H9 (cell line): ENCODE data around the gene CLOCK. TPM values are rescaled to one million over a fixed set of nuclear protein-coding genes. Genes with fewer than 3 reads are reported as not detected.

Experiments used
- DNase-seq: peaks from one replicate; pipeline ENCODE4 v3.0.0-alpha.2; 2017
- H2AFZ ChIP-seq: one replicate; pipeline ENCODE4 v1.6.1; 2013; ENCODE audit warnings: mild to moderate bottlenecking, low read length, control low read depth, moderate library complexity
- H2AK5ac ChIP-seq: 2 replicates; pipeline ENCODE4 v1.6.1; 2013; ENCODE audit warnings: low read length, control low read depth, mixed read lengths; ENCODE audit not compliant: insufficient read length
- H2BK120ac ChIP-seq: one replicate; pipeline ENCODE4 v1.6.1; 2013; ENCODE audit warnings: low read depth, mild to moderate bottlenecking, low read length, control low read depth, inconsistent platforms; ENCODE audit not compliant: poor library complexity, severe bottlenecking
- H2BK12ac ChIP-seq: 2 replicates; pipeline ENCODE4 v1.6.1; 2013; ENCODE audit warnings: low read length, control low read depth, mixed read lengths, low read depth; ENCODE audit not compliant: insufficient read length
- H2BK15ac ChIP-seq: 2 replicates; pipeline ENCODE4 v1.6.1; 2013; ENCODE audit warnings: low read depth, low read length, control low read depth
- H2BK20ac ChIP-seq: one replicate; pipeline ENCODE4 v1.6.1; 2013; ENCODE audit warnings: low read depth, mild to moderate bottlenecking, low read length, control low read depth, inconsistent platforms; ENCODE audit not compliant: poor library complexity, severe bottlenecking
- H2BK5ac ChIP-seq: 2 replicates; pipeline ENCODE4 v1.6.1; 2013; ENCODE audit warnings: low read length, control low read depth, mixed read lengths; ENCODE audit not compliant: insufficient read length
- H3K14ac ChIP-seq: 2 replicates; pipeline ENCODE4 v1.6.1; 2013; ENCODE audit warnings: low read length, control low read depth; ENCODE audit not compliant: insufficient read depth
- H3K18ac ChIP-seq: 2 replicates; pipeline ENCODE4 v1.6.1; 2013; ENCODE audit warnings: low read depth, mild to moderate bottlenecking, mixed read lengths, low read length, control low read depth; ENCODE audit not compliant: insufficient read length
- H3K23ac ChIP-seq: 2 replicates; pipeline ENCODE4 v1.6.1; 2013; ENCODE audit warnings: low read length, control low read depth, mixed read lengths, low read depth; ENCODE audit not compliant: insufficient read length
- H3K23me2 ChIP-seq: 2 replicates; pipeline ENCODE4 v1.6.1; 2013; ENCODE audit warnings: low read depth, mild to moderate bottlenecking, mixed read lengths, low read length, control low read depth; ENCODE audit not compliant: insufficient read length, poor library complexity, severe bottlenecking
- H3K27ac ChIP-seq: 2 replicates; pipeline ENCODE4 v1.5.1; 2013; ENCODE audit warnings: low read length, control low read depth, mixed read lengths, low read depth; ENCODE audit not compliant: insufficient read length
- H3K27me3 ChIP-seq: 2 replicates; pipeline ENCODE4 v1.6.1; 2013; ENCODE audit warnings: low read length, control low read depth, inconsistent platforms; ENCODE audit not compliant: insufficient read depth
- H3K4ac ChIP-seq: 2 replicates; pipeline ENCODE4 v1.6.1; 2013; ENCODE audit warnings: low read depth, mild to moderate bottlenecking, control low read depth, inconsistent platforms, low read length, moderate library complexity
- H3K4me1 ChIP-seq: 2 replicates; pipeline ENCODE4 v1.6.1; 2013; ENCODE audit warnings: low read length, control low read depth, inconsistent platforms; ENCODE audit not compliant: insufficient read depth
- H3K4me2 ChIP-seq: 2 replicates; pipeline ENCODE4 v1.6.1; 2013; ENCODE audit warnings: low read length, control low read depth, mixed read lengths; ENCODE audit not compliant: insufficient read length, insufficient read depth
- H3K56ac ChIP-seq: 2 replicates; pipeline ENCODE4 v1.6.1; 2013; ENCODE audit warnings: low read depth, mild to moderate bottlenecking, mixed read lengths, low read length, control low read depth; ENCODE audit not compliant: insufficient read length
- H3K79me1 ChIP-seq: 2 replicates; pipeline ENCODE4 v1.6.1; 2013; ENCODE audit warnings: low read depth, mild to moderate bottlenecking, moderate library complexity, low read length, control low read depth, inconsistent platforms; ENCODE audit not compliant: insufficient read depth, poor library complexity, severe bottlenecking
- H3K79me2 ChIP-seq: 2 replicates; pipeline ENCODE4 v1.6.1; 2013; ENCODE audit warnings: low read length, control low read depth, inconsistent platforms; ENCODE audit not compliant: insufficient read depth
- H3K9ac ChIP-seq: 2 replicates; pipeline ENCODE4 v1.6.1; 2013; ENCODE audit warnings: low read length, control low read depth, mixed read lengths; ENCODE audit not compliant: insufficient read length; ENCODE audit errors: extremely low read depth
- H3K9me3 ChIP-seq: one replicate; pipeline ENCODE4 v1.6.1; 2013; ENCODE audit warnings: low read depth, low read length, inconsistent platforms; ENCODE audit not compliant: control insufficient read depth
- H3T11ph ChIP-seq: one replicate; pipeline ENCODE4 v1.6.1; 2013; ENCODE audit warnings: mild to moderate bottlenecking, low read length, control low read depth, inconsistent platforms
- H4K20me1 ChIP-seq: one replicate; pipeline ENCODE4 v1.6.1; 2013; ENCODE audit not compliant: control insufficient read depth, insufficient read length, insufficient read depth
- H4K5ac ChIP-seq: 2 replicates; pipeline ENCODE4 v1.6.1; 2013; ENCODE audit warnings: low read depth, mild to moderate bottlenecking, mixed read lengths, low read length, control low read depth; ENCODE audit not compliant: insufficient read length
- H4K8ac ChIP-seq: replicated peaks from 2 replicates; pipeline ENCODE4 v1.6.1; 2013; ENCODE audit warnings: low read length, control low read depth, mixed read lengths, low read depth; ENCODE audit not compliant: insufficient read length
- H4K91ac ChIP-seq: 2 replicates; pipeline ENCODE4 v1.6.1; 2013; ENCODE audit warnings: low read depth, mild to moderate bottlenecking, moderate library complexity, mixed read lengths, low read length, control low read depth; ENCODE audit not compliant: insufficient read length
- H3K27ac Mint-ChIP-seq, 3 experiments: 2 replicates in 2 of 3; 3 replicates in 1 of 3; pipeline ENCODE4 v1.8.0; 2020 to 2021; ENCODE audit warnings: mixed read lengths in 3 of 3, mild to moderate bottlenecking in 1 of 3, moderate library complexity in 1 of 3
- H3K27me3 Mint-ChIP-seq: 2 replicates; pipeline ENCODE4 v1.8.0; 2021; ENCODE audit warnings: low read depth, mild to moderate bottlenecking, moderate library complexity, mixed read lengths
- H3K36me3 Mint-ChIP-seq, 3 experiments: 2 replicates in 2 of 3; 3 replicates in 1 of 3; pipeline ENCODE4 v1.8.0; 2020 to 2021; ENCODE audit warnings: low read depth in 3 of 3, mixed read lengths in 3 of 3; ENCODE audit not compliant: insufficient read depth in 1 of 3
- H3K4me1 Mint-ChIP-seq, 2 experiments: 2 replicates each; pipeline ENCODE4 v1.8.0; 2020; ENCODE audit warnings: mixed read lengths in 2 of 2
- H3K4me3 Mint-ChIP-seq, 2 experiments: 2 replicates in 1 of 2; 3 replicates in 1 of 2; pipeline ENCODE4 v1.8.0; 2020 to 2021; ENCODE audit warnings: mild to moderate bottlenecking in 2 of 2, mixed read lengths in 2 of 2, moderate library complexity in 1 of 2
- H3K9me3 Mint-ChIP-seq, 2 experiments: 2 replicates in 1 of 2; 3 replicates in 1 of 2; pipeline ENCODE4 v1.8.0; 2020; ENCODE audit warnings: mild to moderate bottlenecking in 2 of 2, mixed read lengths in 2 of 2, moderate library complexity in 1 of 2
- CTCF ChIP-seq: fragments of 200-600 bp; sonication (generic); conservative IDR thresholded peaks from 3 replicates; pipeline ENCODE4 v1.8.0; 2021; ENCODE audit warnings: antibody characterized with exemption, mild to moderate bottlenecking
- WGBS: extraction: QIAGEN DNeasy Blood & Tissue Kit; methylation state at CpG from one replicate; pipeline ENCODE4 v1.1.7; 2013; ENCODE audit warnings: missing lambda C conversion rate, low lambda C conversion rate, mixed read lengths; ENCODE audit not compliant: insufficient read length; ENCODE audit errors: extremely low coverage; 5-methylcytosine and 5-hydroxymethylcytosine counted together
- total RNA-seq: library from RNA; stranded (reverse); gene quantifications from 2 replicates; pipeline ENCODE4 v1.2.1, GENCODE V29; 2021

Gene CLOCK
- total RNA-seq, 1 experiment from 2014 or later = 16.2 TPM

GRCh38 chr4:55447108-55447708 is 99.5 kb downstream of the CLOCK start:
- no peak overlapping the region for H2AK5ac ChIP-seq
- Mint-ChIP-seq H3K27me3 (no peaks in the 10 kb centered on the region), H3K9me3 (no peaks in the 10 kb centered on the region), H3K4me1 (no peaks in the 10 kb centered on the region), H3K27ac (no peak overlapping the region), H3K36me3 (peaks cover 10 to 53% (median 51%) of the 10 kb centered on the region in 3 experiments; a peak in 6 of 7 replicates), H3K4me3 (no peak overlapping the region)
- H2AFZ ChIP-seq = no peak overlapping the region
- no peak overlapping the region for H4K91ac ChIP-seq
- no peaks in the 10 kb centered on the region for H4K20me1 ChIP-seq
- no peak overlapping the region for H3K9ac ChIP-seq
- no peak overlapping the region for H3K18ac ChIP-seq
- no peak overlapping the region for H2BK15ac ChIP-seq
- no peak for TF ChIP-seq CTCF
- no peak overlapping the region for H3K56ac ChIP-seq
- no peak overlapping the region for H3K4me2 ChIP-seq
- WGBS = no CpG with 5 or more reads among the region's 9 CpGs
- H3K27me3 ChIP-seq = no peaks in the 10 kb centered on the region
- H2BK5ac ChIP-seq = no peak overlapping the region
- no peak overlapping the region for H2BK120ac ChIP-seq
- no peak overlapping the region for H3K27ac ChIP-seq
- H3K9me3 ChIP-seq = no peaks in the 10 kb centered on the region
- H3K79me1 ChIP-seq = no peaks in the 10 kb centered on the region
- H4K5ac ChIP-seq = no peak overlapping the region
- H2BK20ac ChIP-seq = no peak overlapping the region
- DNase-seq = no peak
- H4K8ac ChIP-seq = no peak overlapping the region
- no peaks in the 10 kb centered on the region for H3K23me2 ChIP-seq
- no peak overlapping the region for H3K4ac ChIP-seq
- H2BK12ac ChIP-seq = no peak overlapping the region
- no peaks in the 10 kb centered on the region for H3K4me1 ChIP-seq
- no peak overlapping the region for H3K23ac ChIP-seq
- H3T11ph ChIP-seq = no peak overlapping the region
- no peaks in the 10 kb centered on the region for H3K79me2 ChIP-seq
- no peak overlapping the region for H3K14ac ChIP-seq
